Cerebellar cortex (tissue), 1 donor: Measurements from ENCODE around the gene PARD3.

ENCODE experiments used
- DNase-seq: peaks from one replicate; pipeline ENCODE4 v3.0.0-alpha.2; 2015; ENCODE audit warnings: low spot score

The PARD3 gene

GRCh38 chr10:34156781-34157425 is 658.2 kb downstream of the PARD3 start:
- DNase-seq: no peak

GRCh38 chr10:34155812-34156211 is 659.3 kb downstream of the PARD3 start:
- no peak for DNase-seq

DNA sequence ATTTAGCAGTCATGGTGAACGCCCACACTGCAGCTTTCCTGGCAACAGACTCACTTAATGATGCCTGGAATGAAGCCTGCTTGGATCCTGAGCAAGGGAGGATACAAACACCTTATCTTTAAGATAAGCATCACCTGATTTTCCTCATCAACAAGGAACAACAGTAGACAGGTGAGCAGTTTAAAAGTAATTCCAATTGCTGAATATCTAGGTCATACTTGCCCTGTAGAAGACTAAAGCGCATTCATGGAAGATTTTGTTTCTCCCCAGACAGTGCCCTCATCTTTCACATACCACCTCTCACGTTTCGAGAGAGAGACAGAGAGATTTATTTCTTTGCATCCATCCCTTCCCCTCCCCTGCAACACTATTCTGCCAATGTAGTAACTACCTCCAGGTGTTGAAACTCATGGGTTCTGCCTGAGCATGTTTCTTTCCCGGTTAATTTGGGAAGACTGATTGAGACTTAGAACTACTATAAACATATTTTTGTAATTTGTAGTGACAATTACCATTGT is 660.7 kb downstream of the PARD3 start:
- DNase-seq: no peak

DNA sequence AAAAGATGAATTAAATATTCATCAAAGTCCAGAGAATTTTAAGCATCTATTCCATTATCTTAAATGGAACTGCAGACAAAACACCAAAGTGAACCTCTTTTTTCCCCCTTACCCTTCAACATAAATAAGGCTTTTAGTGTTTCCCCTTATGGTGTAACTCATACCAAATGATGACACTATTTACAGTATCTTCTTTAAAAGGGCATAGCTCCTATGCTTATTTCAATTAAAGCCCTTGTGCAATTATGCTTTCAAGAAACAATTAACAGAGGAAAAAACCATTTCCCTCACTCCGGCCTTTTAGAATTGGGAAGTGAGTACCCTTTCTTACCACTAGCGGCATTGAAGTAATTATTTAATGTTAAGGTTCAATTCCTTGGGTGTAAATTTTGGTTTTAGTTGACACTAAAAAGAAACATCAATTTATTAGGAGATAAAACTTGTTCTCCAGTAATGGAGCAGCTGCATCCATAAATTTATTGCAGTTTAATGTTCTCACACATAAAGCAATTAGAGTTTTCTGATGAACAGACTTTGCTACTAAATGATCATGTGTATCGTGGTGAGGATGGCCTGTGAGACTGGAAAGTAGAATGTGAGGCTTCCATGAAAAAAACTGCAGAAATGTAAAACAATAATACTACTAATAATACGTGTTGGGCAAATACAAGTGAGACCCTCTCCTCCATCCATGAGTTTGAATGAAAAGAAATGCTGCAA is 661.3 kb downstream of the PARD3 start:
- DNase-seq: no peak

DNA sequence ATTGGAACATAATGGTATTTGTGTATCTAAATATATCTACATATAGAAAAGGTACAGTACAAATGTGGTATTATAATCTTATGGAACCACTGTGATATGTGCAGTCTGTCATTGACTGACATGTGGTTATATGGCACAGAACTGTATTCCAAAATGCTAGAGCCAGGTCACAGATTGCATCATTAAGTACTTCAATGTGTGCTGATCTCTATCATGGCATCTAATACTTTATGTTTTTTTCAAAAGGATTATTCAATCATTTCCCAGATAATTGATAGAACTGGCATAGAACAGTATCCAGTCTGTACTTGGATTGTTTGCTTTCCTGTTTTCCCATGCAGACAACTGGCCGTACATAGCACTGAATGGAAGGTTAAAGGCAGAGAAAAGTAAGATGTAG is 662.7 kb downstream of the PARD3 start:
- DNase-seq: no peak

- no peak for DNase-seq
These were observed 663.2 kb downstream of the PARD3 start for GRCh38 chr10:34151931-34152330.

DNA sequence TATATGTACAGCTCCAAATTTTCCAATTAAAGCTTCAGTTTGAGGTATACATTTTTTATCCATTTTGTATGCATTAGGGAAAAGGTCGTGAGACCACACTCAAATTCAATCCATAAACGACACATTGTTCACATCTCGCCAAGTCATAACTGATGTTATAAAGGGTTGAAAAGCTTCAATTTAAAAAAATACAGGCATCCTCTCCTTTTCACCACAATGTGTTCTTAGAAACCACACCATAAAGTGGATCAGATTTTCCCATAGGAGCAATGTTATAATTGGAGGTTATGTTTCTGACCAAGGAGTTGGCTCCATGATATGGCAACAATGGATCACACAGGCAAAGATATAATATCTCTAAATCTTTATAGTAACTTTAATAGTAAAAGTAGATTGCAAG is 663.6 kb downstream of the PARD3 start:
- DNase-seq: no peak

DNA sequence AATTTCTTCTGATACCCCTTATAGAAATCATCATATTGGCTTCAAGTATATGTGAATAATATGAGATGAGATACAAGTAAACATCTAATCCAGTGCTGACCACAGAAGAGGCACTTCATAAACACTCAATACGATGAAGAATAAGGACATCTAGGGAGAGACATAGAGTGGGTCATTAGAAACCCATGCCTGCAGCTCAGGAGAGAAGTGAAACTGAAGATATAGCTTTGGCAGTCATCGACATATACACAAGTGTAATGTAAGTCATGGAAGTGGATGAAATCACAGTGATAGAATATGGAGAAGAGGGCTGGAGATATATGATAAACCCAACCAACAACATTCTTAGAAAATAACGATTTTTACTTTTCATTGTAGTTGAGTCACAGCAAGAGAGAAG is 665.0 kb downstream of the PARD3 start:
- DNase-seq: no peak

DNA sequence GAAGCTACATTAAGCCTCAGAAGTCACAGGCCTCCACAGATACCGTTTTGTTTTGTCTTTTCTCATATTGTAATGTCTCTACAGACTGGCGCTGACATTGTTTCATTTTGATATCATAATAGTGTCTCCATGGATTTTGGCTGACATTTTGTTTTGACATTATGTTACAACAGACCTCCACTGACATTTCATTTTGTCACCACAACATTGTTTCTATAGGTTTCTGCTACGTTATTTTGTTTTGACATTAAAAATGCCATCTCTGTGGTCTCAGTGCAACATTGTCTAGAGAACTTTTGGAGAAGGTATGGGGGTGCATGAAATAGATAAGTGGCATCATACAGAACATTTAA is 666.8 kb downstream of the PARD3 start:
- DNase-seq: no peak

DNA sequence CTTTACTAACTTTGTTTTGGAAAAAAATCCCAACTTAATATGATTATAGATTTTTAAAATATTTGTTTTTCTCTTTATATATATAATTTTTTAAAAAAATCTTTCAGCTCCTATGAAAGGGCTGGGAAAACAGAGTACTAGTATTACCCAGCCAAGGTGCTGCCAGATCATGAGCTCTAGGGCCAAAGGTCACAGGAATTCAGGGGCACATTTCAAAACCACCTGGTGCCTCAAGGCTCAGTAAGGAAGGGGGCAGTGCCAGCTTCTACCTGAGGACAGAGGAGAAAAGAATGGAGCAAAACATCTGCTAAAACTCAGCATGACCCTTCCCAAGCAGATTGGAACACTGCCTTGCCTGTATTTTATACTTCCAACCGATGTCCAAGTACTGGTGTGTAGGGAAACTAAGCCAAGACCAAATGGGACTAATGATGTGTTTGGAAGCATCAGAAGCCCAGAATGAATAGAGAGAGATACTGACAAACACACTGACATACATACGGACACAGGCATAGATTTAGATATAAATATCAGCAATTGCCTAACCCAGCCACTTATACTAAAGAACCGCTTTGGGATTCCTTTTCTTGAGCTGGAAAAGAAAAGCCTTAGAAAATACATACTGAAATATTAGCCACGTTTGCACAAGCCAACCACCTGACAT is 667.3 kb downstream of the PARD3 start:
- no peak for DNase-seq

GRCh38 chr10:34145715-34146114 is 669.4 kb downstream of the PARD3 start:
- DNase-seq: no peak

GRCh38 chr10:34143466-34143865 is 671.6 kb downstream of the PARD3 start:
- no peak for DNase-seq

GRCh38 chr10:34141032-34141680 is 673.9 kb downstream of the PARD3 start:
- no peak for DNase-seq

DNA sequence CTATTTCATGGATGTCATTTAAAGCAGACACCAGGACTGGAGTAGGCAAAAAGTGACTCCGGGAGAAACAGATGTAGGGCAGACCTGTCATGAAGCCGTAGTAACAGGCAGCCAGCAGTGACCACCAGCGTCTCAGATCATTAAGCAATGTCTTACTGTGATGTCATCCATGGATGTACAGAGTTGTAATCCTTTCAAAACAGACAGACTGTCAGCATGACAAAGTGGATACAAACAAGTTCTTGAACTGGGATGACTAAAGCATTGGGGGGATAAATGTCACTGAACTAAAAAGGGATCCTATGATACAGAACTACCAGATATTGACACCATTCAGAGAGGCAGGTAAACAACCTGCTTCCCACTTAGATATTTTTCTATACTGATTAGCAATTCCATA is 675.5 kb downstream of the PARD3 start:
- DNase-seq: no peak

- no peak for DNase-seq
These were observed 677.1 kb downstream of the PARD3 start for GRCh38 chr10:34137955-34138354.

GRCh38 chr10:34137201-34137600 is 677.9 kb downstream of the PARD3 start:
- DNase-seq: no peak

- DNase-seq: no peak
These were observed 679.6 kb downstream of the PARD3 start for GRCh38 chr10:34135515-34135914.

GRCh38 chr10:34134602-34135001 is 680.5 kb downstream of the PARD3 start:
- no peak for DNase-seq

- DNase-seq: no peak
These were observed 681.7 kb downstream of the PARD3 start for GRCh38 chr10:34133406-34133805.

DNA sequence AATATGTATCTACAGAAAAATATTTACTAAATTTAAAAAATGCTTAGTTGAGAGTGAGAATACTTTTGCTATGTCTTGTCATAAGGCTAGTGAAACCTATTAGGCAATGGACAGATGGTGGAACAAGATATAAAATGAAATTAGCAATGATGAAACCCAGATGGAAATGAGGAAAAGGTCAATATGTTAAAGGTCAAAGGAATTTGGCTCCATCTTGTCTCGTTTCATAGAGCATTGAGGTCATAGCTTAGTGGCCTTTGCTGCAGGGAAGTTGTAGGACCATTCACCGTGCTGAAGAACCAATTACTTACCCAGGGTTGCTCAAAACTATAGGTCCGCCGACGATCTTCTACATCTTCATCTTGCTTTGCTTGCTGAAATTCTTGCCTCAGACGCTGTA is 683.9 kb downstream of the PARD3 start:
- DNase-seq: no peak

- no peak for DNase-seq
These were observed 687.4 kb downstream of the PARD3 start for GRCh38 chr10:34127676-34128075.

DNA sequence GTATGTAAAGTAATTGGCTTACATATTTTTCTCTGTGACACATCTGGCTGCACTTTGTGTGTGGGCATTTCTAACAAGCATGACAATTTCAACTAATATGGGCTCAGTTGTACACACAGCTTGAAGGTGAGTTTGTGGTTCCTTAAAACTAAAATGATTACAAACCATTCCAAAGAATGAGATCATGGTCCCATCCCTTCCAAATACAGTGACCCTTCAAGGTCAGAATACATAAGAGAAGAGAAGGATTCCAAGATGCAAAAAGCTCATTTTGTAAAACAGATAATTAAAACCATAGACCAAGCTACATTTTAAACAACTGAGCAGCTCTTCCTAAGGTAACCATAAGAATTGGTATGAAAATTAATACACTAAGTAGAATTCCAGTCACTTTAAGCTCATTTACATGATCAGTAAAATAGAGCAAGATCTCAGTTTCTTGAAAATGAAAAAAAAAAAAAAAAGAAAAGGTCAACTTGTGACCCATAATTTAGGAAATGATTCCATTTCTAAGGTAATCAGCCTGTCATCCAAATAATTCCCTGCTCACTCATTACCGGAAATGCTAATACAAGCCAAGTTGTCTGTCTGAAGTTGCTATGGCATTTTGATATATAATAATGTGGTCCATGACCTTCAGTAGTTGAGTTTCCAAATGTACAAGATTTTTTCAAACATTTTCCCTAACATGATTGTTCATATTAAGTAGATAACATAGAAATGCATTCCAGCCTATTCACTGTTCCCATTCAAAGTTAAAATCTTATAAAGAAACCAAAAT is 688.5 kb downstream of the PARD3 start:
- DNase-seq: no peak
